GM12878 (cell line): ENCODE measurements around the gene ETF1. TPM values are rescaled to one million over a fixed set of nuclear protein-coding genes. Genes with fewer than 3 reads are reported as not detected.

Experiments
- BHLHE40 ChIP-seq, 2 experiments: fragments of 450-650 bp in 1 of 2; IDR thresholded peaks; 2 replicates each; pipeline ENCODE4 v1.6.1; 2011 to 2017; ENCODE audit warnings: low read depth in 2 of 2, borderline replicate concordance in 1 of 2, improper control_type of control experiment in 1 of 2, low read length in 1 of 2, mild to moderate bottlenecking in 1 of 2
- ESRRA ChIP-seq: IDR thresholded peaks from 2 replicates; pipeline ENCODE4 v1.6.1; 2012; ENCODE audit warnings: mild to moderate bottlenecking, low read length, improper control_type of control experiment
- FOXK2 ChIP-seq: fragments of 450-650 bp; IDR thresholded peaks from 2 replicates; pipeline ENCODE4 v1.6.1; 2017; ENCODE audit warnings: mild to moderate bottlenecking, moderate library complexity
- IKZF1 ChIP-seq: fragments of 450-650 bp; conservative IDR thresholded peaks from 2 replicates; pipeline ENCODE4 v1.6.1; 2017; ENCODE audit warnings: antibody characterized with exemption, mild to moderate bottlenecking
- JUNB ChIP-seq: IDR thresholded peaks from 2 replicates; pipeline ENCODE4 v1.6.1; 2016; ENCODE audit warnings: antibody characterized with exemption, mild to moderate bottlenecking
- MXI1 ChIP-seq: fragments of 150-350 bp; IDR thresholded peaks from 2 replicates; pipeline ENCODE4 v1.6.1; 2011; ENCODE audit warnings: low read depth, mild to moderate bottlenecking, inconsistent platforms, low read length, improper control_type of control experiment
- PAX8 ChIP-seq: fragments of 450-650 bp; IDR thresholded peaks from 2 replicates; pipeline ENCODE4 v1.6.1; 2017; ENCODE audit warnings: mild to moderate bottlenecking, moderate library complexity
- ZBTB11 ChIP-seq: fragments of 450-650 bp; formaldehyde crosslinking; IDR thresholded peaks from 2 replicates; pipeline ENCODE4 v1.5.0; 2022; ENCODE audit warnings: mild to moderate bottlenecking, missing genetic modification characterization
- ZZZ3 ChIP-seq: IDR thresholded peaks from 2 replicates; pipeline ENCODE4 v1.6.1; 2011; ENCODE audit warnings: low read depth; ENCODE audit not compliant: control insufficient read depth, insufficient read length
- polyA plus RNA-seq, 11 experiments: library from polyadenylated mRNA; depleted of rRNA in 4 of 11; unstranded in 6 of 11; stranded (reverse) in 5 of 11; fragments of >200 nt; fragmentation: Nextera tagmentation in 4 of 11; fragmentation: Illumina TruSeq in 1 of 11; extraction: Ambion mirVana in 4 of 11; extraction: Trizol in 1 of 11; gene quantifications; 1 replicate in 1 of 11; 2 replicates in 10 of 11; pipeline versions ENCODE4 v1.2.1 to v1.2.3, GENCODE V29; 2011 to 2016; ENCODE audit warnings: inconsistent platforms in 2 of 11, missing spikeins in 2 of 11, low read depth in 1 of 11
- total RNA-seq, 4 experiments: library from RNA; depleted of rRNA in 3 of 4; stranded (reverse); fragments of >200 nt in 3 of 4; fragmentation: Illumina TruSeq in 1 of 4; extraction: Trizol in 1 of 4; gene quantifications; 2 replicates each; pipeline versions ENCODE4 v1.2.1 to v1.2.3, GENCODE V29; 2013 to 2021

ETF1 gene
- total and polyA plus RNA-seq, 10 of the 15 experiments (the other 5 are each of a cell fraction or from before 2014, with no cell fraction given), result 29.8 to 145 (median 108) TPM

- TF ChIP-seq ZBTB11 (no peak), BHLHE40 (IDR thresholded peaks at IDR 0.05; ENCODE audit: borderline replicate concordance in 1 of 2, low read depth in 2 of 2, low read length in 1 of 2) (peak; percentile 43 to 85; a peak in 3 of 4 replicates), PAX8 (no peak), FOXK2 (peak; percentile 75), MXI1 (peak; percentile 97), IKZF1 (peak; percentile 95), ZZZ3 (no peak), JUNB (no peak), ESRRA (peak; percentile 98)
Observed at GRCh38 chr5:138575194-138576015, 32.4 kb upstream of the ETF1 start, which contains the start of gene HSPA9 (continued).
